Measurements from ENCODE around the gene SLC31A2.

SLC31A2 gene

GRCh38 chr9:113151696-113152630 lies 1.2 kb downstream of the SLC31A2 start:
- no peak for DNase-seq (ENCODE audit: low read depth, low spot score)

GRCh38 chr9:113152699-113153098 lies 1.9 kb downstream of the SLC31A2 start:
- no peak for DNase-seq (ENCODE audit: low read depth, low spot score)

DNA sequence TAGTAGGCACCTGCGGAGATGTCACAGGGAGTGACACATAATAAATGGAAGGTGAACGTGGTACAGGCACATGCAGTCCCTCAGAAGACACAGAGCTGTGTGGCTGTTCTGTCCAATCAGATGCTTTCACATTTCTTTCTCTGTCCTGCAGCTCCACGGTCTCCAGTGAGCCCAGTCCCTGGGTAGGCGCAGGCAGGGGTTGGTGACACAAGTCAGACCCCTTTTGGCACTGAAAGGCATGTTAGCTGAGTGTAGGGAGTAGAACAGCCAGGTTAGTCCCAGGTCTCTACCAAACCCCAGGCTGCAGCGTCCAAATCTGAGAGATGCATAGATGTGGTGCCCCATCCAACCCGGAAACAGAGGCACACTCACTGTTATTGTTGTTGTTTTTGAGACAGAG lies 2.8 kb downstream of the SLC31A2 start:
- DNase-seq (ENCODE audit: low read depth, low spot score), result no peak

DNA sequence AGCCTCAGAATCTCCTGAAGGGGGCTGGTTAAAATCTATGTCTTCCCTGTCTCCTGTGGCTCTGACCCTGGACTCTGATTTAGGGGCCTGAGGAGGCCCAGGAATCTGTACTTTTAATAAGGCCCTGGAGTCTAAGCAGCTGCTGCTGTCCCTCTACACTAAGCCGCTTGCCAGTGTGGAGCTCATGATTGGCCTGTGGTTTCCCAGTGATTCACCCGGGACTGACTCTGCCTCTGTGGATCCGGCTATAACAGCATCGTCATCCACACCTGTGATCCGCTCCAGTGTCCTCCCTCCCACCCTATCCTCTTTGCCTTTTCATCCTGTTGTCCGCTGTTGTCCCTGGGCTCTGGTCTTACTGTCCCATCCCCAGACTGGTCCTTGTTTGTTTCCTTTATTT lies 3.7 kb downstream of the SLC31A2 start:
- no peak for DNase-seq (ENCODE audit: low read depth, low spot score)

- no peak for DNase-seq (ENCODE audit: low read depth, low spot score)
These were observed 4.1 kb downstream of the SLC31A2 start for GRCh38 chr9:113154946-113155345.

GRCh38 chr9:113155911-113156588 lies 5.2 kb downstream of the SLC31A2 start:
- no peak for DNase-seq (ENCODE audit: low read depth, low spot score)

DNA sequence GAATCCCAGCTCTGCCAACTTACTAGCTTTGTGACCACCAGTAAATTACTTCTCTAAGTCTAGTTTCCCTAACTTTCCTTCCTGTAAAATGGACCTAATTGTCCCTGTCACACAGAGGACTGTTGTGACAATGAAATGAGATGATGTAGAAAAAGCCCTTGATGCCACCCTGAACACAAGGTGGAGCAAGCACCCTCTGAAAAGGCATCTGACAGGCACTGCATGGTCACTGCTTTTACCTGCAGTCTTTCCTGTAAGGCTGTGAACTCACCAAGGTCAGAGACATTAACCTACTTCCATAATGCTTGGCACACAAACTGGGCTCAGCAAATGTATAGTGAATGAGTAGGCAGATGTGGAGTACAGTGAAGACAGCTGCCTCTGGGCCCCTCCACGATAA lies 6.1 kb downstream of the SLC31A2 start:
- DNase-seq (ENCODE audit: low read depth, low spot score), result no peak

DNA sequence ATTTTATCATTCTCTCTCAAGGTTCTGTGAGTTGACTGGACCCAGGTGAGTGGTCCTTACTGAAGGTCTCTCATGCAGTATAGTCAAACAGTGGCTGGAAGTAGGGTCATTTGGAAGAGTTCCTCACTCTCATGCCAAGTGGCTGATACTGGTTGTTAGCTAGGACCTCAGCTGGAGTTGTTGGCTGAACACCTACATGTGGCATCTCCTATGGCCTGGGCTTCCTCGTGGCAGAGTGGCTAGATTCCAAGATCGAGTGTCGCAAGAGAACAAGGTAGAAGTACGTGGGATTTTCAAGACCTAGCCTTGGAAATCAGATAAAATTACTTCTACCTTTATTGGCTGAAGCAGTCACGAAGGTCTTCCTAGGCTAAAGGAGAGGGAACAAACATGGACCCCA lies 7.6 kb downstream of the SLC31A2 start:
- DNase-seq (ENCODE audit: low read depth, low spot score), result no peak

DNA sequence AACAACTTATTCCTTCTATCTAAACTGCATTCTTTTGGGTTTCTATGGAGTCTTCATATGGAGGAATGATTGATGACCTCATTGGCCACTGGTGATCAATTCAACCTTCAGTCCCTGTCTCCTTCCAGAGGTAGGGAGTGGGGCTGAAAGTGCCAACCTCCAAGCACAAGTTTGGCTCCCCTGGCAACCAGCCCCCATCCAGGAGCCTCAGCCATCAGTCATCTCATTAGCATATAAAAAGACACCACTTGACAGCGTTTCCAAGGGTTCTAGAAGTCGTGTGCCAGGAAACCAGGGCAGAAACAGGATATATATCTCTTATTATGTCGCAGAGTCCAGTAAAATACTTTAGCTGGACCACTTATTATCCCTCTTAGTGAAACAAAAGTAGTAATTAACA lies 9.8 kb downstream of the SLC31A2 start:
- DNase-seq (ENCODE audit: low read depth, low spot score), result no peak

DNA sequence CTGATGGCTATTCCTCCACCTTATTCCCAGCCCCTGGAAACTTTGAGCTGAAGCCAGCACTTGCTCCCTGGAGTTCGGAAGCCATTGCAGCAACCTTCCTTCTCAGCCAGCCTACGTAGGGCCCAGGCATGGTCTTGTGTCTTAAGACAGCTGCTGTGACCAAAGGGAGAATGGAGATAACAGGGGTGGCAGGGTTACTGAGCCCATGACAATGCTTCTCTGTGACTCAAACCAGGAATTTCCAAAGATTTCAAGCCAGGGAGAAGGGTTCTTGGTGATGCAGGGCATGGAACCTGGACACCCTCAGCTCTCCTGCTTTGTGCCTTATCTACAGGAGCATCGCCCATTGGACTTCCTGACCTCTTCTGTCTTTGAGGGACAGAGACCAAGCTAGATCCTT lies 12.2 kb downstream of the SLC31A2 start:
- DNase-seq (ENCODE audit: low read depth, low spot score), result no peak

DNA sequence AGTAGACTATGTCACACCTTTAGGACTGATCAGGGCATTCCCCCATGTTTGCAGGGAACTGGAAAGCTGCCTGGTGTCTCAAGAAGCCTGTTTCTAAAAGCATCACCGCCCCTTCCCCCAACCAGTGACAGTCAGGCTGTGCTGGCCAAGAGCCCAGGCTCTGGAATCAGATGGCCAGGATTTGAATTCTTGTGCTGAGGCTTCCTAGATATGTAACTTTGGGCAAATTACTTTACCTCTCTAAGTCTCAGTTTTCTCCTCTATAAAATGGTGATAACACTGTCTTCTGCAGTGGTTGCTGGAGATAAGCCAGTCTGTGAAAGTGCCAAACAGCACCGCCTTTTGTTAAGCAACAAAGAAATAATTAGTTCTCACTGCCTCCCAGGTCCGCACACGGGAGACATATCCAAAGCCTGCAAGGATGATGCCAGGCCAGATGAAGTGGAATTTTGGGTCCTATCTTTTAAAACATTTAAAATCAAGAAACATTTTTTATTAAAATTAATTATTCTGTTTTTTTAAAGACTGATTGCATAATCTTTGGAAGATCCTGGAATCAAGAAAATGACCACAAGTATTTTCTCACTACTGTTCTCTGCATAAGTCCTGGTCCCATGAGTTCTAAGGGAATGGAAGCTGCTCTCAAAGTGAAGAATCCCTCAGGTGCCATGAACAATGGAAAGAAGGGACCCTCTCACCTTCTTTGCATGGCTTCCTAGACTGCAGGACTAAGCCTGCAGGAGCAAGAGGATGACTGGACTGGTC lies 13.9 kb downstream of the SLC31A2 start:
- no peak for DNase-seq (ENCODE audit: low read depth, low spot score)

GRCh38 chr9:113166039-113166438 lies 15.2 kb downstream of the SLC31A2 start:
- DNase-seq (ENCODE audit: low read depth, low spot score), result no peak

DNA sequence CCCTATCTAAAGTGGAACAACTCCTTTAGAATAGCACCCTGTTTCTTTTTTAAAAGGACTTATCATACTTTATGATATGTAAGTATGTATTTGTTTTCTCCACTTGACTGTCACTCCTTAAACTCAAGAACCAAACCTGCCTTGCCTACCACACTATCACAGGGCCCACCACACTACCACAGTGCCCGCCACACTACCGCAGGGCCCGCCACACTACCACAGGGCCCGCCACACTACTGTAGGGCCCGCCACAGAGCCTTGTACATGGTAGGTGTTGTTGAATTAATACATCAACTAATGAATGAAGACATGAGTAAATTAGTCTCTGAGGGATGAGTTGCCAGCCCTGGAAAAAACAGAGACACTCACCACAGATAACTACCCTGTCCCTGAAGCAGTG lies 18.0 kb downstream of the SLC31A2 start:
- no peak for DNase-seq (ENCODE audit: low read depth, low spot score)

GRCh38 chr9:113173341-113173740 lies 22.5 kb downstream of the SLC31A2 start:
- no peak for DNase-seq (ENCODE audit: low read depth, low spot score)

- no peak for DNase-seq (ENCODE audit: low read depth, low spot score)
These were observed 26.0 kb downstream of the SLC31A2 start for GRCh38 chr9:113176803-113177202.

- no peak for DNase-seq (ENCODE audit: low read depth, low spot score)
These were observed 26.4 kb downstream of the SLC31A2 start for GRCh38 chr9:113177251-113177650.

DNA sequence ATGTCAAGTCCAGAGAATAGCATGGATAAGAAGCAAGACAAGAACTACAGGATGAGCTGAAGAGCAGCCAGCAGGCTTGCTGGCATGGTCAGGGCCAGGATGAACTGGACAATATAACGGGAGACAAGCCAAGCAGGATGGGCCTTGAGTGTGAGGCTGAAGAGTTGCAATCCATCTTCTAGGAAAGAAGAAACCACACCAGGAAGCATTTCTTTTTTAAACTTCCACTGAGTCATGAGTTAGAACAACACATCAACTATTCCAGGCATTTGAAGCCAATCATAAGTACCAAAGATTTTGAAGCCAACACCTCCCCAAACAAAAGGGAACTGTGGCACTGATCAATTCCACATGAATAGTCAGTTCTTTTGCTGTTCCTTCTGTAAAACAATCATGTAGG lies 27.3 kb downstream of the SLC31A2 start:
- DNase-seq (ENCODE audit: low read depth, low spot score), result no peak

DNA sequence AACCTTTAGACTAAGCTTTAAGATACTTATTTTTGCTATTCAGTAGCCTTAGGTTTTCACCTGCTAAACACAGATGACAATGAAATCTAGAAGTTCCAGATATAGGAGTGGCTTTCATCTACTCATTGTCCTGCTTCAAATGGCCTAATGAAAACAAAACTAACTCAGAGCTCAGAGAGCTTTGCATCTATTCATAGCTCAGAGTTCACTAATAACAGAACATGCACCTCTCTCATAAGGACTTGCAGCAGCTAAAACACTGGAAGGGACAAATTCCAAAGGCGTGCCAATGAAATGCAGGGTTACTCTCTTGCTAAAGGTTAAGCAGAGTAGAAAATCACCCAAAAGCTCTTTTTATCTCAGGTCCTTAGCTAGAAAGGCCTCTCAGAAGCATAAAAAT lies 29.0 kb downstream of the SLC31A2 start:
- DNase-seq (ENCODE audit: low read depth, low spot score), result no peak

DNA sequence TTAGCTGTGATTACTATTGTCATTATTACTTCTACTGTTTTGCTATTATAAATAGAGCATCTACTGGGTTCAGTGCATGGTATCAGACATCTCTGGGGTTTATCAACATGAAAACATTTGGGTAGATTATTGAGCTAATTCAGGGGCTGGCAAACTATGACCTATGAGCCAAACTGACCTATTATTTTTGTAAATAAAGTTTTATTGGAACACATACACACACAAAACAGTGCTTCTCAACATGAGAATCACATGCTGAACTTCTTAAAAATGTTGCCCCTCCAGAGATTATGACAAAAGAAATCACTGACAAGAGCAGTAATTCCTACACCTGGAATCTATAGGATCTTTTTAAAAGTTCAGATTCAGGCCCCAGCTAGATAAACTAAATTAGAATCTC lies 30.4 kb downstream of the SLC31A2 start:
- no peak for DNase-seq (ENCODE audit: low read depth, low spot score)

GRCh38 chr9:113183956-113184488 lies 33.2 kb downstream of the SLC31A2 start:
- DNase-seq (ENCODE audit: low read depth, low spot score), result no peak

DNA sequence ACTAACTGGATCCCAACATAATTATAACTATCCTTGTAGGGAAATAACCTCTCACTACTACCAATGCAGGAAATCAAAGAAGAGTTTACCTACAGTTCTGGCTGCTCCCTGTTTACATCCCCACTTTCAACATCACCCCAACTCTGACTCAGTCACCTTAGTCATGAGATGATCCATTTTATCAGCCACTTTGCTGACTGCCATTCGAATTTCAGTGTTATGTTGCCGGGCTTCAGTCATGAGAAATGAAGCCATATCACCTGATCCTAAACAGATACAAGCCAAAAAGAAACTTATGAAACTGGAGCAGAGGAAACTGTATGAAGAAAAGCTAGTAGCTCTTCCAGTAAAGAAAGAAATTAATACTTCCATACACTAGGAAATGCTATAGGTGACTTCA lies 33.7 kb downstream of the SLC31A2 start:
- DNase-seq (ENCODE audit: low read depth, low spot score), result no peak

DNA sequence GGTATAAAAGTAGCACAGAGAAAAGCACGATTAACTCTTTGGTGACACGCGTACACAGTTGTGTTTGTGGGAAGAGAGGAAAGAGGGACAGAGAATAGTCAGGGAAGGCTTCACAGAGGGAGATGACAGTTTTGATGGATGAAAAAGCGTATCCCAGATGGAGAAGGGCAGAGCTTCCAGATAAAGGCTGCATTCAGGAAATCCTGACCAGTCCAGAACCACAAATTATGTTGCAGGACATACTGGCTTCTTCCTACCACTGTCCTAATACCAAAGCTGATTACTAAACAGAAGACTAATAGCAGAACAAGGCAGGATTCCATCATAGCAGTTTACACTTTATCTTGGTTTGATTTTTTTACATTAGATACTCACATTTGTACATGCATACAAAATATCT lies 34.5 kb downstream of the SLC31A2 start:
- no peak for DNase-seq (ENCODE audit: low read depth, low spot score)

Data from brain pericyte (primary cell).